Choroid plexus epithelial cell (primary cell): ENCODE data around the gene SLC26A11.

Experiments used
- DNase-seq: peaks from one replicate; pipeline ENCODE4 v3.0.0-alpha.2; 2010; ENCODE audit warnings: low read depth
- H3K4me3 ChIP-seq: 2 replicates; pipeline ENCODE4 v1.5.1; 2011; ENCODE audit warnings: low read depth, mild to moderate bottlenecking, control low read depth, low read length, moderate library complexity
- TF ChIP-seq, protein P1 (sequence below): conservative IDR thresholded peaks from 2 replicates; pipeline ENCODE4 v1.5.1; 2011; ENCODE audit warnings: low read depth, mild to moderate bottlenecking, control low read depth, inconsistent platforms, low read length, moderate library complexity

SLC26A11 gene

DNA sequence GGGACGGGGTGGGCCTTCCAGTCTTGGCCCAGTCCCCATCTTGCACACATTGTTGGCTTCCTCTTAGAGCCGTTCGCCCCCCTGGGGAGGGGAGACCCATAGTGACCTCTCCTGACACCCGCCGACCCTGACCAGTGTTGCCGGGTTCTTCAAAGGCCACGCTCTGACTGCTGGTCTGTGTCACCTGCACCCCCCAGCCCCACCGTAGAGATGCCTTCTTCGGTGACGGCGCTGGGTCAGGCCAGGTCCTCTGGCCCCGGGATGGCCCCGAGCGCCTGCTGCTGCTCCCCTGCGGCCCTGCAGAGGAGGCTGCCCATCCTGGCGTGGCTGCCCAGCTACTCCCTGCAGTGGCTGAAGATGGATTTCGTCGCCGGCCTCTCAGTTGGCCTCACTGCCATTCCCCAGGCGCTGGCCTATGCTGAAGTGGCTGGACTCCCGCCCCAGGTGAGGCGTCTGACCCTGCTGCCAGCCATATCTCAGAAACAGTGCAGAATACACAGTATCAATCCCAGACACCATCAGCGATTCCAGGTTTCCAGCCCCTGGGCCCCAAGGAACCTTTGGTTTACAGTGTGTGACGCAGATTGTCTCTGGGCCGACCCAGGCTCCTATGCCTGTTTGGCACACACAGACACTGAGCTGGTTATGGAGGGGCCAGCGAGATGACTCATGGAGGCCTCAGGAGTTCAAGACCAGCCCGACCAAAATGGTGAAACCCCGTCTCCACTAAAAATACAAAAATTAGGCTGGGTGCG, 1.3 kb downstream of the SLC26A11 start:
- H3K4me3 ChIP-seq: peak overlapping the region; percentile 80
- DNase-seq: no peak
- TF ChIP-seq, protein P1, sequence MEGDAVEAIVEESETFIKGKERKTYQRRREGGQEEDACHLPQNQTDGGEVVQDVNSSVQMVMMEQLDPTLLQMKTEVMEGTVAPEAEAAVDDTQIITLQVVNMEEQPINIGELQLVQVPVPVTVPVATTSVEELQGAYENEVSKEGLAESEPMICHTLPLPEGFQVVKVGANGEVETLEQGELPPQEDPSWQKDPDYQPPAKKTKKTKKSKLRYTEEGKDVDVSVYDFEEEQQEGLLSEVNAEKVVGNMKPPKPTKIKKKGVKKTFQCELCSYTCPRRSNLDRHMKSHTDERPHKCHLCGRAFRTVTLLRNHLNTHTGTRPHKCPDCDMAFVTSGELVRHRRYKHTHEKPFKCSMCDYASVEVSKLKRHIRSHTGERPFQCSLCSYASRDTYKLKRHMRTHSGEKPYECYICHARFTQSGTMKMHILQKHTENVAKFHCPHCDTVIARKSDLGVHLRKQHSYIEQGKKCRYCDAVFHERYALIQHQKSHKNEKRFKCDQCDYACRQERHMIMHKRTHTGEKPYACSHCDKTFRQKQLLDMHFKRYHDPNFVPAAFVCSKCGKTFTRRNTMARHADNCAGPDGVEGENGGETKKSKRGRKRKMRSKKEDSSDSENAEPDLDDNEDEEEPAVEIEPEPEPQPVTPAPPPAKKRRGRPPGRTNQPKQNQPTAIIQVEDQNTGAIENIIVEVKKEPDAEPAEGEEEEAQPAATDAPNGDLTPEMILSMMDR: no peak

DNA sequence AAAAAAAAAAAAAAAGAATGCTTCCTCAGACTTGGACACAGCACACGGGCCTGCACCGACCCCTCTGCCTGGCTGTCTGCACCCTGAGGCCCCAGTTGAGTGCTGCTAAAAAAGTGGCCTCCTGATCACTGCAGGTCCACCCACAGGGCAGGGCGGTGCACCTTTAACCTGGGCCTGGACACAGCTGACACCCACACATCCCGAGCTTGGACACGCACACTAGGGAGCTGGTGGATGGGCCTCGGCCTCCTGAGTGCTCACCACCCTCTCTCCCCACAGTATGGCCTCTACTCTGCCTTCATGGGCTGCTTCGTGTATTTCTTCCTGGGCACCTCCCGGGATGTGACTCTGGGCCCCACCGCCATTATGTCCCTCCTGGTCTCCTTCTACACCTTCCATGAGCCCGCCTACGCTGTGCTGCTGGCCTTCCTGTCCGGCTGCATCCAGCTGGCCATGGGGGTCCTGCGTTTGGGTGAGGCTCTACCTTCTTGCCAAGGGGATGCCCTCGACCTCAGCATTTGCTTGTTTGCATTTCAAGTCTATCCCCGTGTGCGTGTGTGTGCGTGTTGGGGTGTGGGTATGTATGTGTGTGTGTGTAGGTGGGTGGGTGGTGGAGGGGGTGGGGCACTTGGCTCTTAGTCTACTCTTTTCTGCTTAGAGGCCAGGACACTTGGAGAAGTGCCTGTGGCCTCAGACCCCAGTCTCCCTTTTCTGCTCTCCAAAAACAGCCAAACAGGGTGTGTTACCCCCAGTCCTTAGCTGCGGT, 2.3 kb downstream of the SLC26A11 start:
- no peak overlapping the region for H3K4me3 ChIP-seq
- TF ChIP-seq, protein P1: no peak
- no peak for DNase-seq

DNA sequence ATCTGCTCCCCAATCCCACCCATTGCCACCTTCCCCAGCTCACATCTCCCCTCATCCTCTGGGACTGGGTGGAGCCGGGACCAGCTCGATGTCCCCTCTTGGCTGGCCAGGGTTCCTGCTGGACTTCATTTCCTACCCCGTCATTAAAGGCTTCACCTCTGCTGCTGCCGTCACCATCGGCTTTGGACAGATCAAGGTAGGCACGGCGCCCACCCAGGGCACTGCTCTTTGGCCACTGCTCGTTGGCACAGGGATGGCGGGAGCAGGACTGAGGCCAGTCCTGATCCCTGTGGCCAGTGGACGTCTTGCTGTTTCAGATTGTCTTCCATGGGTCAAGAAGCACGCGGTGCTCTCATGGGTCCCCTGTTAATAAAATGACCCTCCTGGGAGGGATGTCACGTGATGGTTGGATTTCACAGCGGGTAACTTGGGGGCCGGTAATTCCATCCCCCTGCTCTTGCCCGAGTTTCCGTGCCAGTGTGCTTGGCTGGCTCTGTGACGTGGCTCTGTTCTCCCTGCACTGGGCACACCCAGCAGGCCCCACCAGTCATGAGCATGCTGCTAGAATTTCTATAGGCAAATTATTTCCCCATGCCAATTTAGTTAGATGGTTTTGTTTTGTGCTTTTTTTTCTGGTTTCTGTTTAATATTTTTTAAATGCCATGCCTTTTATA, 3.1 kb downstream of the SLC26A11 start:
- no peak for DNase-seq
- H3K4me3 ChIP-seq: no peak overlapping the region
- TF ChIP-seq, protein P1: no peak

DNA sequence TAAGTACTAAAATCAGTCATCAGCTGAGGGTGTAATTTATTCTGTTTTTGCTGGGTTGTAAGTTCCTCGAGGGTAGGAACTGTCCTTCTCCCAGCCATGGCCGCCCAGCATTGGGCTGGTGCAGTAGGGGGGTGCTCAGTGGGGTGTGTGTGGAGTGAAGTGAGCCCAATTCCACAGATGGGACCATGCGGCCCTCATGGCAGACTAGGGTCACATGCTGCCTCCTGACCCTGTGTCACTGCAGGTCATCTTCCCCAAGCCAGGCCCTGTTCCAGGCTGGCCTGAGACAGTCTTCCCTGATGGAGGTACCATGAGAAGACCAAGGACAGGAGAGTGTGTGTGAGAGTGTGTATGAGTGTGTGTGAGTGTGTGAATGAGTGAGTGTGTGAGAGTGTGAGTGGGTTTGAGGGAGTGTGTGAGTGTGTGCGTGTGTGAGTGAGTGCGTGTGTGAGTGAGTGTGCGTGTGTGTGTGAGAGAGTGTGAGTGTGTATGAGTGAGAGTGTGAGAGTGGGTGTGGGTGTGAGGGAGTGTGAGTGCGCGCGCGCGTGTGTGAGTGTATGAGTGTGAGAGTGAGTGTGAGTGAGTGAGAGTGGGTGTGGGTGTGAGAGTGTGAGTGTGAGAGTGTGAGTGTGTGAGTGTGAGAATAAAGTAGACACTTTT, 3.7 kb downstream of the SLC26A11 start:
- H3K4me3 ChIP-seq: no peak overlapping the region
- TF ChIP-seq, protein P1: no peak
- DNase-seq: no peak

DNA sequence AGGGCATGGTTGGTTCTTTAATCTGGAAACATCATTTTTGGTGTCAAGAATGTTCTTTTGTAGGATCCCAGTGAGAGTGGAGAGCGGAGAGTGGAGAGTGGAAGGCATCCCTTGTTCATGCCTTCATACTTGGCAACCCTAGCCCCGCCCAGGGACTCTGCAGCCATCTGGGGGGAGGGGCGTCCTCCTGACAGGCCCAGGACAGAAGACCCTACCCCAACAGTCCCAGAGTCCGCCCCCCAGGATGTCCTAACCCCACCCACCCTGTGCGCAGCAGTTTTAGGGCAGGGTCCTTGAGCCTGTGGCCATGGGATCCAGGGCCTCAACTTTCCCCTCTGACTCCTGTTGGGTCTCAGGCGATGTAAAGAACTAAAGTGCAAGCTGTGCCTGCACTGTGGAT, 4.5 kb downstream of the SLC26A11 start:
- TF ChIP-seq, protein P1: no peak
- DNase-seq: no peak
- H3K4me3 ChIP-seq: no peak overlapping the region

DNA sequence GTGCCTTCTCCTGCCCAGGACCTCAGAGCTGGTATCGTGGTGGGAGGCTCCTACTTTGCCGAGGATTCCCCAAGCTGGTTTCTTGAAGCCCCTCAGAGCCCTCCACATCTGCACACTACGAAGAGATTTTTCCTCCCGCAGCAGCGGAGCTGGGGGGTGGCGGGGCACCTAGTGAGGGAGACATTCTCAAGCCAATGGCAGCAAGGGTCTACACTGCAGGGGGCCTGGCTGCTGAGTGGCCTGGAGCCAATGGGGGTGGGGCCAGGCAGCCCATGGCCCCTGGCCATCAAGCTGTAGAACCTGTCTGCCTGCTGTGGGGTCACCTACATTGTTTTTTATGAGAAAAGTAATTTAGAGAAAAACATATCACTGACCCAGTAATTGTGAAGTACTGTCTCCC, 5.0 kb downstream of the SLC26A11 start:
- TF ChIP-seq, protein P1: no peak
- H3K4me3 ChIP-seq: no peak overlapping the region
- no peak for DNase-seq
